Lung (tissue), 12 donors: Measurements from ENCODE around the gene NPB. TPM values are rescaled to one million over a fixed set of nuclear protein-coding genes. Genes with fewer than 3 reads are reported as not detected.

Experiments used
- ATAC-seq: fragments of 200-7000 bp; cut with Tn5 transposase; one replicate; pipeline ENCODE4 v1.9.1; 2020; ENCODE audit warnings: moderate number of reproducible peaks; ENCODE audit not compliant: insufficient read depth, low FRiP score
- DNase-seq, 3 donors: peaks; one replicate each; pipeline ENCODE4 v3.0.0-alpha.2; 2013 to 2017
- H3K27ac ChIP-seq, 2 donors: one replicate each; pipeline ENCODE4 v1.5.1; 2013; ENCODE audit warnings: mild to moderate bottlenecking in 2 of 2, moderate library complexity in 2 of 2, control low read depth in 1 of 2, inconsistent platforms in 1 of 2, low read depth in 1 of 2, low read length in 1 of 2
- H3K27me3 ChIP-seq, 3 donors: one replicate each; pipeline ENCODE4 v1.5.1; 2013; ENCODE audit warnings: low read length in 2 of 3; ENCODE audit not compliant: control insufficient read depth in 3 of 3, insufficient read depth in 3 of 3
- H3K36me3 ChIP-seq, 4 donors: one replicate each; pipeline ENCODE4 v1.5.1; 2013; ENCODE audit warnings: low read length in 4 of 4, mild to moderate bottlenecking in 1 of 4, moderate library complexity in 1 of 4; ENCODE audit not compliant: control insufficient read depth in 4 of 4, insufficient read depth in 4 of 4
- H3K4me1 ChIP-seq, 5 donors: one replicate each; pipeline ENCODE4 v1.5.1; 2013; ENCODE audit warnings: low read length in 5 of 5, mild to moderate bottlenecking in 2 of 5, moderate library complexity in 1 of 5; ENCODE audit not compliant: control insufficient read depth in 5 of 5, insufficient read depth in 5 of 5
- H3K4me3 ChIP-seq: one replicate; pipeline ENCODE4 v1.5.1; 2013; ENCODE audit warnings: mild to moderate bottlenecking, control low read depth, moderate library complexity
- H3K9ac ChIP-seq, 2 donors: one replicate each; pipeline ENCODE4 v1.5.1; 2013; ENCODE audit warnings: low read length in 2 of 2, control low read depth in 1 of 2; ENCODE audit not compliant: insufficient read depth in 1 of 2
- H3K9me3 ChIP-seq, 4 donors: one replicate each; pipeline ENCODE4 v1.5.1; 2013; ENCODE audit warnings: low read length in 3 of 4, mild to moderate bottlenecking in 1 of 4, moderate library complexity in 1 of 4; ENCODE audit not compliant: control insufficient read depth in 4 of 4, insufficient read depth in 3 of 4
- CTCF ChIP-seq: IDR thresholded peaks from 2 replicates; pipeline ENCODE4 v1.5.1; 2012; ENCODE audit warnings: mild to moderate bottlenecking; ENCODE audit errors: control extremely low read depth, extremely low read depth
- WGBS, 2 donors: extraction: QIAGEN DNeasy Blood & Tissue Kit; methylation state at CpG; one replicate each; pipeline ENCODE4 v1.1.7; 2013; 5-methylcytosine and 5-hydroxymethylcytosine counted together
- polyA plus RNA-seq, 2 donors: library from polyadenylated mRNA; stranded (reverse); fragments of 200-250 nt; gene quantifications; one replicate each; pipeline ENCODE4 v1.2.1, GENCODE V29; 2013
- total RNA-seq, 2 donors: library from RNA; depleted of rRNA in 1 of 2; stranded (reverse); fragments of >200 nt in 1 of 2; gene quantifications; one replicate each; pipeline ENCODE4 v1.2.1, GENCODE V29; 2014 to 2021
- donor health status: control.
- donor health status: control.
- donor health status: Bipolar disorder and iron deficiency.
- donor health status: healthy.
- donor health status: DM: yes; HTN: yes; CAD: no.

Gene NPB
- total and polyA plus RNA-seq, 4 donors: 0.41 to 0.55 (median 0.46) TPM

GRCh38 chr17:81867991-81868673, 33.9 kb upstream of the NPB start:
- peaks cover 0 to 28% (median 11%) of the 10 kb centered on the region in 5 donors for H3K4me1 ChIP-seq
- peak overlapping the region in 1 of 2 donors; percentile 11 for H3K27ac ChIP-seq
- no peak for DNase-seq
- 72 to 80% methylated on average over 28 of the region's 28 CpGs for WGBS, 2 donors
- no peaks in the 10 kb centered on the region for H3K9me3 ChIP-seq
- H3K9ac ChIP-seq: no peak overlapping the region
- ATAC-seq: no peak
- no peaks in the 10 kb centered on the region for H3K27me3 ChIP-seq
- TF ChIP-seq CTCF: no peak
- peaks cover 0 to 28% (median 19%) of the 10 kb centered on the region in 4 donors for H3K36me3 ChIP-seq
- no peak overlapping the region for H3K4me3 ChIP-seq

- Histone ChIP-seq H3K36me3 (peaks cover 0 to 25% (median 16%) of the 10 kb centered on the region in 4 donors), H3K27ac (peak overlapping the region; percentile 33 to 56), H3K9me3 (no peaks in the 10 kb centered on the region), H3K27me3 (no peaks in the 10 kb centered on the region), H3K9ac (no peak overlapping the region), H3K4me3 (no peak overlapping the region), H3K4me1 (peaks cover 0 to 28% (median 11%) of the 10 kb centered on the region in 5 donors)
- TF ChIP-seq CTCF: no peak
- 71 to 77% methylated on average over 26 to 30 of the region's 30 CpGs for WGBS, 2 donors
- ATAC-seq (no peak), DNase-seq (no peak)
Observed at GRCh38 chr17:81868674-81869220, 33.3 kb upstream of the NPB start.

- Histone ChIP-seq H3K27me3 (no peaks in the 10 kb centered on the region), H3K4me1 (peaks cover 0 to 28% (median 11%) of the 10 kb centered on the region in 5 donors), H3K36me3 (peaks cover 0 to 25% (median 14%) of the 10 kb centered on the region in 4 donors), H3K4me3 (peak overlapping the region; percentile 71), H3K9me3 (no peaks in the 10 kb centered on the region), H3K9ac (no peak overlapping the region), H3K27ac (peak overlapping the region; percentile 90 to 98)
- WGBS, 2 donors: 40 to 43% methylated on average over 48 to 52 of the region's 52 CpGs
- TF ChIP-seq CTCF: peak; percentile 30
- DNase-seq: peak; percentile 45 to 70 (median 58)
- no peak for ATAC-seq
Observed at GRCh38 chr17:81869221-81870130, 32.6 kb upstream of the NPB start.
